HEK293T (cell line): ENCODE measurements around the gene DONSON.

Experiments
- CTCF ChIA-PET: fragments of 350-600 bp; formaldehyde crosslinking; extraction: SDS; loops from one replicate; lab custom pipeline; 2021; ENCODE audit warnings: antibody characterized with exemption, inconsistent platforms; lab: Yijun Ruan, JAX
- POLR2A ChIA-PET: fragments of 350-600 bp; formaldehyde crosslinking; extraction: SDS; loops from one replicate; lab custom pipeline; 2020; ENCODE audit warnings: antibody characterized with exemption, inconsistent platforms; lab: Yijun Ruan, JAX
- DNase-seq: peaks from one replicate; pipeline ENCODE4 v3.0.0; 2012; ENCODE audit warnings: mixed read lengths; ENCODE audit errors: extremely low spot score
- ARNT ChIP-seq: fragments of 450-650 bp; IDR thresholded peaks from 2 replicates; pipeline ENCODE4 v1.6.1; 2017; ENCODE audit warnings: mild to moderate bottlenecking
- BHLHE40 ChIP-seq: fragments of 450-650 bp; IDR thresholded peaks from 2 replicates; pipeline ENCODE4 v1.6.1; 2016; ENCODE audit warnings: mild to moderate bottlenecking, moderate library complexity, borderline replicate concordance
- CTBP1 ChIP-seq: fragments of 450-650 bp; IDR thresholded peaks from 2 replicates; pipeline ENCODE4 v1.6.1; 2016; ENCODE audit warnings: borderline replicate concordance
- ELF4 ChIP-seq: fragments of 450-650 bp; IDR thresholded peaks from 2 replicates; pipeline ENCODE4 v1.6.1; 2017; ENCODE audit warnings: antibody characterized with exemption
- FOXA1 ChIP-seq: fragments of 450-650 bp; IDR thresholded peaks from 2 replicates; pipeline ENCODE4 v1.6.1; 2016; ENCODE audit warnings: mild to moderate bottlenecking
- FOXK2 ChIP-seq: fragments of 450-650 bp; IDR thresholded peaks from 2 replicates; pipeline ENCODE4 v1.6.1; 2016; ENCODE audit warnings: mild to moderate bottlenecking
- FOXM1 ChIP-seq: fragments of 450-650 bp; IDR thresholded peaks from 2 replicates; pipeline ENCODE4 v1.6.1; 2017; ENCODE audit warnings: mild to moderate bottlenecking, borderline replicate concordance
- HDGF ChIP-seq: fragments of 450-650 bp; IDR thresholded peaks from 2 replicates; pipeline ENCODE4 v1.6.1; 2017; ENCODE audit warnings: antibody characterized with exemption, borderline replicate concordance
- L3MBTL2 ChIP-seq: fragments of 450-650 bp; conservative IDR thresholded peaks from 2 replicates; pipeline ENCODE4 v1.6.1; 2016; ENCODE audit warnings: mild to moderate bottlenecking
- LEF1 ChIP-seq: fragments of 450-650 bp; IDR thresholded peaks from 2 replicates; pipeline ENCODE4 v1.6.1; 2017; ENCODE audit warnings: mild to moderate bottlenecking, borderline replicate concordance
- NFRKB ChIP-seq: fragments of 450-650 bp; IDR thresholded peaks from 2 replicates; pipeline ENCODE4 v1.6.1; 2016; ENCODE audit warnings: mild to moderate bottlenecking, moderate library complexity
- PKNOX1 ChIP-seq: fragments of 450-650 bp; IDR thresholded peaks from 2 replicates; pipeline ENCODE4 v1.6.1; 2016
- SP1 ChIP-seq: fragments of 450-650 bp; IDR thresholded peaks from 2 replicates; pipeline ENCODE4 v1.6.1; 2017
- SUZ12 ChIP-seq: fragments of 450-650 bp; IDR thresholded peaks from 2 replicates; pipeline ENCODE4 v1.6.1; 2016; ENCODE audit warnings: mild to moderate bottlenecking
- TARDBP ChIP-seq: fragments of 450-650 bp; IDR thresholded peaks from 2 replicates; pipeline ENCODE4 v1.6.1; 2016
- ZNF384 ChIP-seq: fragments of 450-650 bp; IDR thresholded peaks from 2 replicates; pipeline ENCODE4 v1.6.1; 2016

Gene DONSON

GRCh38 chr21:33611006-33611744 is 22.7 kb upstream of the DONSON start:
- ChIA-PET POLR2A (no interaction called here), CTCF (interaction anchor here (1.5 kb wide), 1 partner anchor 282 kb away, joined by 3 read pairs; no protein-coding TSS in a partner anchor)
- DNase-seq, result no peak
- TF ChIP-seq ZNF384, result no peak
- no peak for TF ChIP-seq FOXK2
- TF ChIP-seq LEF1, result no peak
- no peak for TF ChIP-seq BHLHE40
- TF ChIP-seq SUZ12, result no peak
- no peak for TF ChIP-seq L3MBTL2
- TF ChIP-seq SP1, result no peak
- TF ChIP-seq CTBP1, result no peak
- no peak for TF ChIP-seq HDGF
- TF ChIP-seq FOXM1, result no peak
- TF ChIP-seq TARDBP, result no peak
- TF ChIP-seq NFRKB, result no peak
- TF ChIP-seq ARNT, result no peak
- TF ChIP-seq PKNOX1, result no peak
- no peak for TF ChIP-seq FOXA1
- no peak for TF ChIP-seq ELF4

GRCh38 chr21:33608559-33608958 is 20.1 kb upstream of the DONSON start:
- POLR2A ChIA-PET, result no interaction called here
- DNase-seq, result no peak
- CTCF ChIA-PET, result no interaction called here
- TF ChIP-seq PKNOX1 (no peak), FOXK2 (no peak), NFRKB (no peak), L3MBTL2 (no peak), ELF4 (no peak), CTBP1 (no peak), ZNF384 (no peak), SUZ12 (no peak), HDGF (no peak), BHLHE40 (no peak), TARDBP (no peak), FOXM1 (no peak), FOXA1 (no peak), ARNT (no peak), LEF1 (no peak), SP1 (no peak)

- DNase-seq, result no peak
- POLR2A ChIA-PET, result no interaction called here
- CTCF ChIA-PET, result no interaction called here
- TF ChIP-seq SUZ12 (no peak), LEF1 (no peak), FOXM1 (no peak), CTBP1 (no peak), FOXK2 (no peak), SP1 (no peak), BHLHE40 (no peak), ZNF384 (no peak), FOXA1 (no peak), ELF4 (no peak), HDGF (no peak), PKNOX1 (no peak)
These were observed 9.6 kb upstream of the DONSON start for GRCh38 chr21:33598051-33598450.

- TF ChIP-seq FOXA1 (no peak), NFRKB (no peak), ARNT (0 out of 2 replicates have a peak, but pooled peaks have one; percentile 20), BHLHE40 (no peak), ELF4 (no peak), L3MBTL2 (peak; percentile 49; the same call in 1 of the 2 replicates), FOXM1 (no peak), PKNOX1 (peak; percentile 54), HDGF (no peak), LEF1 (peak; percentile 84; the same call in 1 of the 2 replicates)
- POLR2A ChIA-PET, result interaction anchor here (1.0 to 2.3 kb wide), 8 partner anchors 13 to 108 kb away, joined by 3 to 14 read pairs (median 6); partner anchors contain the start of genes DNAJC28, GART and TMEM50B
- CTCF ChIA-PET, result interaction anchor here (2.5 kb wide), 1 partner anchor 18 kb away, joined by 16 read pairs; no protein-coding TSS in a partner anchor
- peak; percentile 34 for DNase-seq
These were observed 546 bp downstream of the DONSON start for GRCh38 chr21:33587792-33588484.

- TF ChIP-seq SP1 (no peak), L3MBTL2 (no peak), TARDBP (no peak), HDGF (no peak), CTBP1 (no peak), ARNT (no peak), BHLHE40 (no peak), NFRKB (no peak), FOXA1 (no peak), ELF4 (no peak), ZNF384 (no peak), FOXM1 (no peak), LEF1 (no peak), FOXK2 (no peak), PKNOX1 (no peak), SUZ12 (no peak)
- ChIA-PET POLR2A (no interaction called here), CTCF (no interaction called here)
- DNase-seq, result no peak
These were observed 1.6 kb downstream of the DONSON start for GRCh38 chr21:33586927-33587326.
